ENCODE measurements around the gene WDR53.
"Not testable (repeated sequence)": the region's sequence is repeated elsewhere in the genome, so short reads cannot be mapped to it uniquely, and the experiment has no call there.

Gene WDR53

DNA sequence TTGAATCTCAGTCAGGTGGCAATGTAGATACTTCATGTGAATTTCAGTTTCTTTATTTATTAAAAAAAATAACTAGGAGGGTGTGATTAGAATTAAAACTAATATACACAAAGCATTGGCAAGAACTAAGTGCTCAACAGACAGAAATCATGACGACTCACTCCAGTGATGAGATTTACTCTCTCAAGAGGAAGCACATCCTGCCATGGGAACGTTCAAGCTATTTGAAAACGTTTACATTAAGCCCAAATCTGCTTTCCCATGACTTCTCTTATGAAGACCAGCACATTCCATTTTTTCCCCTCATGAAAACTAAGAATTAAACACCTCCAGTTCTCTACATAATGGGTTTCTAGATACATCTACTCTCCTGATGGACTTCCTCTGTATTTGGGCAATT, 8.5 kb downstream of the WDR53 start:
- FAIRE-seq (no peak), DNase-seq (ENCODE audit: low spot score) (no peak)

DNA sequence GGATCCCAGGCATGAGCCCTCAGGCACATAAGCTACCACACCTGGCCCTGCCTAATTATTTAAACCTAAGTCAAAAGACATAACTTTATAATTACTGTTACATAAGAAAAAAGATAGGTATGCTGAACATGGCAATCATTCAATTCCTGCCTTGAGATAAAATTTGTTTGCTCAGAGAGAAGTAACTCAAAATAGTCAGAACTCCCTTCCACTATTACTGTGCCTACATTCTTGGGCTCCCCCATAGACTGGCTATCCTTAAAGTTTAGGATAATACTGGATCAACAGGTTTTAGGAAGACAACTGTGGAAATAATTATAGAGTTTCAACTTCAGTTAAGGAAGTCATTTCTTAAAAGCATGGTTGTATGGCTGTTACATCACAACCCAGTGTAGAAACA, 9.9 kb downstream of the WDR53 start:
- FAIRE-seq (no peak), DNase-seq (ENCODE audit: low spot score) (no peak)

DNA sequence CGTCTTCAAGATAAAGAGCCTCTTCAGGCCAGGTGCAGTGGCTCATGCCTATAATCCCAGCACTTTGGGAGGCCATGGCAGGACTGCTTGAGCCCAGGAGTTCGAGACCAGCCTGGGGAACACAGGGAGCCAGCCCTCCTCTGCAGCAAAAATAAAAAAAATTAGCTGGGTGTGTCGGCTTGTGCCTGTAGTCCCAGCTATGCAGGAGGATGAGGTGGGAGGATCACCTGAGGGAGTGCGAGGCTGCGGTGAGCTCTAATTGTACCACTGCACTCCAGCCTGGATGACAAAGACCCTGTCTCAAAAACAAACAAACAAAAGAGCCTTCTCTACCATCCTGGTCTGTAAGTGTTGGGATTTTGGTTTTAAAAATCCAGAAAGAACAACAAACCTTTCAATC, 11.1 kb downstream of the WDR53 start:
- no peak for DNase-seq (ENCODE audit: low spot score)
- FAIRE-seq = no peak

DNA sequence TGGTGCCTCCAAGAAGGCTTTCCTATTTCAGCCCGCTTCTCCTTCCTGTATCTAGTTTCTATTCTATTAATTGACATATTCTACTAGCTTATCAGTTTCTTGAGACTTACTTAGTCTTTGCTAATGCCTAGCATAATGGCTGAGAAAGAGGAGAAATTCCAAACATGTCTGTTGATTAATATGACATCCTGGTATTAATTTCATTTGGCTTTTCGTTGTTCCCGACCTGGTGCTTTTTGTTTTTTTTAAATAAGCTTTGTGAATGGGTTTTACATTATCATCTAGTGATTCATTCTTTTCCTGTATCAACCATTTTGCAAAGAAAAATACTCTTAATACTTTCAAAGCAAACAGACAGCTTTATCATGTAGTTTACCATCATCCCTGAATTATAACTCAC, 13.1 kb downstream of the WDR53 start:
- DNase-seq (ENCODE audit: low spot score) (no peak), FAIRE-seq (no peak)

DNA sequence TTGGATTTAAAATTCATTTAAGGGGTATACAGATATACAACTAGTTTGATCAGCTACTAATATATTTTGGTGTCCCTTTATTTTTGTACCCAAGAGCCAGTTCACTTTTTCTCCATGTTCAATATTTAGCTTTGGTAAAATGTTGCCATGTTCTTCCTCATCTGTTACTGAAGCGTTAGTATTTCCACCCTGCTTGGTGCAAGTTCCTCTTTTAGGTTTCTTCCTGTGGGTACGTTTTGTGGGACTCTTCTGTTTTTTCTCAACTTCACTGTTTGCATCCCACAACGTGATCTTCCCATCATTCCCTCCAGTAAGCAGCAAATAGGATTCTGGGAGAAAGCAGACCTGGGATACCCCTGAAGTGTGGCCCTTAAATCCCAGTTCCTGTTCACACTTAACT, 14.1 kb downstream of the WDR53 start:
- DNase-seq (ENCODE audit: low spot score) (no peak), FAIRE-seq (no peak)

DNA sequence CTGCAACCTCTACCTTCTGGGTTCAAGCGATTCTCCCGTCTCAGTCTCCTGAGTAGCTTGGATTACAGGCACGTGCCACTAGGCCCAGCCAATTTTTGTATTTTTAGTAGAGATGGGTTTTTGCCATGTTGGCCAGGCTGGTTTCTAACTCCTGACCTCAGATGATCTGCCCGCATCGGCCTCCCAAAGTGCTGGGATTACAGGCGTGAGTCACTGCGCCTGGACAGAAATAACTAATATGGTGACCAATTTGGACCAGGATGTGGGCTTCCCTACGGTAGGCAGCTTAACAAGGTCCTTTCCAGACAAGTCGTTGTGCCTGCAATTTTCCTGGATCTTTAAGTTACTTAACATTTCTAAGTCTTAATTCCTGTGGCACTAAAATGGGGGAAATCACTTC, 14.8 kb downstream of the WDR53 start:
- DNase-seq (ENCODE audit: low spot score) = no peak
- FAIRE-seq = no peak

DNA sequence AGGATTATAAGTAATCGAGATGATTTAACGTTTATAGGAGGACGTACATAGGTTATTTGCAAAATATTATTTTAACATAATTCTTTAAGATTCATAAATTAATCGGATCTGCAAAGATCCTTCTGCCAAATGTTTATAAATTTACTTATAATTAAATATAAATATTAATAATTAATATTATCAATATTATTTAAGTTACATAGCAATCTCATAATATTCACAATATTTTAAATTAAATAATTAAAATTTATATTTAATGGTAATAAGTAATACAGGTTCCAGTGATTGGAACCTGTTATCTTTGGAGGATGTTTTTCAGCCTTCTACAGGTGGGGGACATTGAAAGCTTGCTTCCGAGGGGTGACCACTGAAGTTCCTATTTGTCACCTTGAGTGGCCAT, 16.1 kb downstream of the WDR53 start:
- FAIRE-seq = peak; percentile 70
- no peak for DNase-seq (ENCODE audit: low spot score)

DNA sequence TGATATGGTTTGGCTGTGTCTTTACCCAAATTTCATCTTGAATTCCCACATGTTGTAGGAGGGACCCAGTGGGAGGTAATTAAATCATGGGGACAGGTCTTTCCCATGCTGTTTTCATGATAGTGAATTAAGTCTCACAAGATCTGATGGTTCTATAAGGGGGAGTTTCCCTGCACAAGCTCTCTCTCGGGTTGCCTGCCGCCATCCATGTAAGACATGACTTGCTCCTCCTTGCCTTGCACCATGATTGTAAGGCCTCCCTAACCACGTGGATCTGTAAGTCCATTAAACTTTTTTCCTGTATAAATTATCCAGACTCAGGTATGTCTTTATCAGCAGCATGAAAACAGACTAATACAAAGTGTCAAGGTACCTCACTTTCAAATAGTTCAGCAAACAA, 18.2 kb downstream of the WDR53 start:
- not testable (repeated sequence) for DNase-seq (ENCODE audit: low spot score); FAIRE-seq

DNA sequence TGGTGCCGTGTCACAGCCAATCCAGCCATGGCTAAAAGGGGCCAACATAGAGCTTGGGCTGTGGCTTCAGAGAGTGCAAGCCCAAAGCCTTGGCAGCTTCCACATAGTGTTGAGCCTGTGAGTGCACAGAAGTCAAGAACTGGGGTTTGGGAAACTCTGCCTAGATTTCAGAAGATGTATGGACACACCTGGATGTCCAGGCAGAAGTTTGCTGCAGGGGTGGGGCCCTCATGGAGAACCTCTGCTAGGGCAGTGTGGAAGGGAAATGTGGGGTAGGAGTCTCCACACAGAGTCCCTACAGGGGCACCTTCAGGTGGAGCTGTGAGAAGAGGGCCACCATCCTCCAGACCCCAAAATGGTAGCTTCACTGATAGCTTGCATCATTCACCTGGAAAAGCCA, 19.0 kb downstream of the WDR53 start:
- FAIRE-seq; DNase-seq (ENCODE audit: low spot score): not testable (repeated sequence)

DNA sequence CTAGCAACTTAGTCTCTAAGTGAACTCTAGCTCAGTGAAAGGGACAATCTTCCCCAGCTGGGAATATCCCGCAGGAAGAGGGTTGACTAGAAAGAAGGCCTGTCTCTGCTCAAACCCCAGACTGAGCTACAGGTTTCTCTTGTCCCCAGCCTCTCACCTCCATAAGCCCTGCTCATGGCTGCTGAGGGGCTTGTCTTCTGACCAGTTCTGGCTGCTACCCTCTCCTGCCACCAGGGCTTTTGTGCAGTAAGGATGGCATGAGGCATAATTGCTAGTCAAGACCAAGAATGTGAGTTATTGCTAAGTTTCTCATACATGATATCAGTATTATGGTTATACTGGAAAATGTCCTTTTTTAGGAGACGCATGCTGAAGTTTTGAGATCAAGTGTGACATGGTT, 21.3 kb downstream of the WDR53 start:
- DNase-seq (ENCODE audit: low spot score) (no peak), FAIRE-seq (no peak)

DNA sequence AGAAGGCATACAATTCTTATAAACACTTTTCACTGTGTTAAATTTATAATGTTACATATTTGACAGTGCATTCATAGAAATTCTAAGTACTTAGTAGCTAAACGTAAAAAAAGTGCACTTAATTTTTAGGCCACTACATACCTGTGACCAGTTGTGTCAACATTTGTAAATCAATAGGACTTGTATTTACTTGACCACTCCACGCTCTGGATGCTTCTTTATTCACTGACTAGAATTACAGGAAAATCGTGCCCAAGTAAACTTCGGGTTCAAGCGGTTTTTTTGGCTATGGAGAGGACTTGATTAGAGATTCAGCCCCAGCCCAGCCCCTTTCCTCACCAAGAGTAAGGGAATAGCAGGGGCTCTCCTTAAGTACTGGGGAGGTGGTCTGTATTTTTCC, 21.8 kb downstream of the WDR53 start:
- no peak for DNase-seq (ENCODE audit: low spot score)
- FAIRE-seq = no peak

DNA sequence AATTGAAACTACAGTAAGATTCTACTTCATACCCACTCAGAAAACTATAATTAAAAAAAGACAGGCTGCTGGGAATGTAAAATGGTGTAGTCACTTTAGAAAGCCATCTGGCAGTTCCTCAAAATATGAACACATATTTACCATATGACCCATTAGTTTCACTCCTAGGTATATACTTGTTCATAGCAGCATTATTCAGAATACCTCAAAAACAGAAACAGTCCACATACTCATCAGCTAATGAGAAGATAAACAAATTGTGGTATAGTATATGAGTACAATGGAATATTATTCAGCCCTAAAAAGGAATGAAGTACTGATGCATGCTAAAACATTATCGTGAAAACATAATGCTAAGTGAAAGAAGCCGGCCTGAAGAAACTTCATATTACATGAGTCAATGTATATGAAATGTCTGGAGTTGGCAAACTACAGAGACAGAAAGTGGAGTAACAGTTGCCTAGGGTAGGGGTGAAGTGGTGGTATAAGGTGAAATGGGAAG, 23.8 kb downstream of the WDR53 start:
- no peak for FAIRE-seq
- DNase-seq (ENCODE audit: low spot score) = no peak

DNA sequence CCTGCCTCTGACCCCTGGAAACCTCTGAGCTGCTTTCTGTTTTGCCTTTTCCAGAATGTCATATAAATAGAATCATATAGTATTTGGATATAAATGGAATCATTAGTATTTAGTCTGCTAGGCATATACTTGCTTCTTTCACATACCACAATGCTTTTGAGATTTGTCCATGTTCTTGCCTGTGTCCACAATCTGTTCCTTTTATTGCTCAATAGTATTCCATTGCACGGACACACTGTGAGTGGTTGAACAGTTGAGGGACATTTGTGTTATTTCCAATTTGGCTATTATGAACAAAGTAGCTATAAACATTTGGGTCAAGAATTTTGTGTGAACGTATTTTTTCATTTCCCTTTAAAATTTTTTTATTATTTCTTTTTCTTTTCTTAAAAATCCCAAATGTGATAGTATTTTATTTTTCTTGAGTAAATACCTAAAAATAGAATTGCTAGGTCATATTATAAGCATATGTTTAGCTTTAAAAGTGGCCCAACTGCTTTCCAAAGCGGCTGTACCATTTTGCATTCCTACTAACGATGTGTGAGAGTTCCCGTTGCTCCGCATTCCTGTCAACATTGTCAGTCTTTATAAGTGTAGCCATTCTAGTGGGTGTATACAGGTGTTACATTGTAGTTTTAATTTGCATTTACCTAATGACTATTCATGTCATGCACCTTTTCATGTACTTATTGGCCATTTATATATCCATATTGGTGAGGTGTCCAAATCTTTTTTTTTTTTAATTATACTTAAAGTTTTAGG, 26.5 kb downstream of the WDR53 start:
- no peak for FAIRE-seq
- DNase-seq (ENCODE audit: low spot score) = no peak

DNA sequence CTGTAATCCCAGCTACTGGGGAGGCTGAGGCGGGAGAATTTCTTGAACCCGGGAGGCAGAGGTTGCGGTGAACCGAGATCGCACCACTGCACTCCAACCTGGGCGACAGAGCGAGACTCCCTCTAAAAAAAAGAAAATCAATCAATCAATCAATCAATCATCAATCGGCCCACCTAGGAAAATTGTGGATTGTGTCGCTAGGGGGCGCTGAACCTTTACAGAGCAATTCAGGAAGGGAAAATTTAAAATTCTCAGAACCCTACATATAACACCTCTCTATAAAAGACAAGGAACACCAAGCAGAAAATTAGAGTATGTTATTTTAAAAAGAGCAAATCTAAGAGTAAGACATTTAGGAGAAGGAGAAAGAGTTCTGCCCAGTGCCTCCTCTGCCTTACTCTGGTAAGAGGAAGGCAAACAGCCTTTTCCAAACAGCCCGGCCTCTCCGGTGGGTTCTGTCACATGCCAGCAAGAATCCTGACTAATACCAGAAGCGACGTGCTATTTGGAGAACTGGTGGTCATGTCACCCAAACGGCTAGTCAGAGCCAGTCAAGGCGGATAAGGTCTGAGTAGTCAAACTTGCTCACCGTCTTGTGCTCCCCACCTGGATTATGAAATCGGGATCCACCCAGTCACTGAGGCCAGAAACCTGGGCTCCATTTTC, 30.9 kb downstream of the WDR53 start:
- no peak for DNase-seq (ENCODE audit: low spot score)
- FAIRE-seq = no peak

DNA sequence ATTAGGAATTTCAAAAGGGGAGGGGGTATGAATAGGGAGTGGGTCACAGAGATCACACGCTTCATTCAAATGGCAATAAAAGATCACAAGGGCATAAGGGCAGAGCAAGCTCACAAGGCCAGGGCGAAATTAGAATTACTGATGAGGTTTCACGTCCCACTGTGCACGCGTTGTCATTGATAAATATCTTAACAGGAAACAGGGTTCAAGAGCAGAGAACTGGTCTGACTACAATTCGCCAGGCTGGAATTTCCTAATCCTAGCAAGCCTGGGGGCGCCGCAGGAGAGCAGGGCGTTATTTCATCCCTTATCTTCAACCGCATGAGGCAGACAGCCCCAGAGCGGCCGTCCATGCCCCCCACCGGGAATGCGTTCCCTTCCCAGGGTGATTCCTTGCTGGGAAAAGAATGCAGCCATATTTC, 35.1 kb downstream of the WDR53 start:
- no peak for DNase-seq (ENCODE audit: low spot score)
- no peak for FAIRE-seq

DNA sequence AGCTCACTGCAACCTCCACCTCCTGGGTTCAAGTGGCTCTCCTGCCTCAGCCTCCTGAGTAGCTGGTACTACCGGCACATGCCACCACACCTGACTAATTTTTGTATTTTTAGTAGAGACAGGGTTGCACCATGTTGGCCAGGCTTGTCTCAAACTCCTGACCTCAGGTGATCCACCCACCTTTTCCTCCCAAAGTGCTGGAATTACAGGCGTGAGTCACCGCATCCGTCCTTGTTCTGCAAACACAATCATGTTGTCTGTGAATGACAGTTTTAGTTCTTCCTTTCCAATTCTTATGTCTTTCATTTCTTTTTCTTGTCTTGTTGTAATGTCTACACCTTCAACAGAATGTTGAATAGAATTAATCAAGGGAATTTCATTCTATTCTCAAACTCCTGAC, 36.9 kb downstream of the WDR53 start:
- no peak for FAIRE-seq
- DNase-seq (ENCODE audit: low spot score) = no peak

DNA sequence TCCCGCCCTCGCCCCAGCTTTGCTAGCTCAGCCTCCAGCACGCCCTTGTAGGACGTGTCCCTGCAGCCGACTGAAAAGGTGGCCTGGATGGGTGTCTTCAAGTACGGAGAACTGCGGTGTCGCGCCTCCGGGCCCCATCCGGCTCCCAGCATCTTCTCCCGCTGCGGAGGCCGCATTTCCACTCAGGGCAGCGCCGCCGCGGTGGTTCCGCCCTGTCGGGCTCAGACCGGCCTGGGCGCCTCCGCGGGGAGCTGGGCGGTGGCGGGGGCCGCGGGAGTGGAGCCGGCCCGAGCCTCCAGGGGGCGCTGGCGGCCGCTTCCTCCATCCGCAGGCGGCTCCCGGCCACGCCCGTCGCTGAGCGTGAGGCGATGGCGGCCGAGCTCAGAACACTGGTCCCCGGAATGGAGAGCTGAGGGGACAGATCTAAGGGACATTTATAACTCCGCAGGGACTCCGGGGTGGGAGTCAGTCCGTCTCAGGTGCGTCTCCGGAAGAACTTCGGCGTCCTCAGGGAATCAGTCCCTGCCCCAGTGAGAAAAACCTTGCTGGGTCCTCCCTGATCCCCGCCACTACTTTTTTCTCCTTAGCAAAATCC, 39.6 kb downstream of the WDR53 start:
- FAIRE-seq (no peak), DNase-seq (ENCODE audit: low spot score) (no peak)

DNA sequence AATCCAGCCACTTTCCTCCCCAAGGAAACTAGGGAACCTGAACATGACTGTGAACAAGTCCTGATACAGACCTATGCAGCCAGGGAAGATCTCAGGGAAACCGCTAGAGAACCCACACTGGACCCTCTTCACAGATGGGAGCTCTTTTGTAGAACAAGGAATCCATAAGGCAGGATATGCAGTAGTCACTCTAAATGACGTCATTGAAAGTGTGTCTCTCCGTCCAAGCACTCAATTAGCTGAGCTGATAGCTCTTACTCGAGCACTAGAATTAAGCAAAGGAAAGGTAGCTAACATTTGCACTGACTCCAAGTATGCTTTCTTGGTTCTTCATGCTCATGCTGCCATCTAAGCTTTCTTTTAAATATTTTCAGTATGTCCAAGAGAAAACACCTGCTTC, 43.2 kb downstream of the WDR53 start:
- DNase-seq (ENCODE audit: low spot score) (no peak), FAIRE-seq (no peak)

DNA sequence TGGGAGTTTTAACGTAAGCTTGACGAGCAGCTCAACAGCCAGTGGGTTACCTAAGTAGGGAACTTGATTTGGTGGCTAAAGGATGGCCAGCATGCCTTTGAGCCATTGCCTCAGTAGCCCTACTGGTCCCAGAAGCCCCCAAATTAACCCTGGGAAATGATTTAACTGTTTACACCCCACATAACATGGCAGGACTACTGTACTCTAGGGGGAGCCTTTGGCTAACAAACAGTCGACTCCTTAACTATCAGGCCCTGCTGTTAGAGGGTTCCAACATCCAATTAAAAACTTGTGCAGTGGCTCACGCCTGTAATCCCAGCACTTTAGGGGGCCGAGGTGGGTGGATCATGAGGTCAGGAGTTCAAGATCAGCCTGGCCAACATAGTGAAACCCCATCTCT, 43.8 kb downstream of the WDR53 start:
- FAIRE-seq (no peak), DNase-seq (ENCODE audit: low spot score) (no peak)

DNA sequence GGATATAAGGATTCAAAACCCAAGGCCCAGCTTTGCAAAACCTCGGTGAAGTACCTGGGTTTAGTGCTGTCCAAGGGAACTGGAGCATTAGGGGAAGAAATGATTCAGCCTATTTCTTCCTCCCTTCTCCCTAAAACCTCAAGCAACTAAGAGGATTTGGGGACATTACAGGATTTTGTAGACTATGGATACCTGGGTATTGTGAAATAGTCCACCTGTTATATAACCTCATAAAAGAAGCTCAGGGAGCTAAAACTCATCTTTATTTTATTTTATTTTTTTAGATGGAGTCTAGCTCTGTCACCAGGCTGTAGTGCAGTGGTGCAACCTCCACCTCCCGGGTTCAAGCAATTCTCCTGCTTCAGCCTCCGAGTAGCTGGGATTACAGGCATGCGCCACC, 44.5 kb downstream of the WDR53 start:
- no peak for FAIRE-seq

DNA sequence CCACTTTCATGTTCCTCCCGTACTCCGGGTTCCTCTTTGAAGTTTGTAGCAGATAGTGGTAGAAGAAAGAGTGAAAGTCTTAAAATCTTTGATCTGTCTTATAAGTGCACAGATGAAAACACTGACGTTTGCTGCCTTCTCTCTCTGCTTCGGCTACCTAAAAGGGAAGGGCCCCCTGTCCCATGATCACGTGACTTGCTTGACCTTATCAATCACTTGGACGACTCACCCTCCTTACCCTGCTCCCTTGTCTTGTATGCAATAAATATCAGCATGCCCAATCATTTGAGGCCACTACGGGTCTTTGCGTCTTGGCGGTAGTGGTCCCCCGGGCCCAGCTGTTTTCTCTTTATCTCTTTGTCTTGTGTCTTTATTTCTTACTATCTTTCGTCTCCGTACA, 47.1 kb downstream of the WDR53 start:
- not testable (repeated sequence) for DNase-seq (ENCODE audit: low spot score); FAIRE-seq

More for the DNA sequence above, 44.5 kb downstream of the WDR53 start:
- DNase-seq (ENCODE audit: low spot score) = no peak

DNA sequence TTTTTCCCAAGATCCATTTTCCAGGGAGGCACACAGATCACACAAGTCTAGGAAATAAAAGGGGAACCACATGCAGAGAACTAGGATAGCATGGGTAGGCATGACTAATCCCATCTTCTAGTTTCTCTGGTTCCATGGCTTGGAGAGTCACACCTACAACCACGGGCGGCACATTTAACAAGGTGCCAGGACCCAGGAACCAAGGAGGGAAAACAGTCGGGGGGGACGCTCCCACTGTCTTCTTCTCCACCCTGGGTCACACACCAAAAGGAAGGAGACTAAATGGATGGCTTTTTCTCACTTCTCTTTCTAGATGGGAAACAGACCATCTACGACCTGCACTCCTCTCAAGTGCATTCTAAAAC, 48.7 kb downstream of the WDR53 start:
- DNase-seq (ENCODE audit: low spot score) (no peak), FAIRE-seq (no peak)
